Skeletal muscle tissue (tissue), 4 donors: ENCODE data around the gene FAXC. TPM values are rescaled to one million over a fixed set of nuclear protein-coding genes. Genes with fewer than 3 reads are reported as not detected.
"Not testable (repeated sequence)": the region's sequence is repeated elsewhere in the genome, so short reads cannot be mapped to it uniquely, and the experiment has no call there.

Experiments
- H3K27ac ChIP-seq: one replicate; pipeline ENCODE4 v1.7.0; 2013; ENCODE audit warnings: mild to moderate bottlenecking, low read depth, low read length, inconsistent platforms
- H3K27me3 ChIP-seq, 3 donors: one replicate each; pipeline ENCODE4 v1.7.0; 2013; ENCODE audit warnings: low read length in 3 of 3; ENCODE audit not compliant: control insufficient read depth in 3 of 3, insufficient read depth in 3 of 3
- H3K36me3 ChIP-seq, 3 donors: one replicate each; pipeline ENCODE4 v1.7.0; 2013; ENCODE audit warnings: low read length in 3 of 3; ENCODE audit not compliant: control insufficient read depth in 3 of 3, insufficient read depth in 3 of 3
- H3K4me1 ChIP-seq, 3 donors: one replicate each; pipeline ENCODE4 v1.7.0; 2013; ENCODE audit warnings: low read length in 3 of 3, mild to moderate bottlenecking in 3 of 3; ENCODE audit not compliant: control insufficient read depth in 3 of 3, insufficient read depth in 3 of 3
- H3K4me3 ChIP-seq, 3 donors: one replicate each; pipeline ENCODE4 v1.7.0; 2013; ENCODE audit warnings: low read length in 3 of 3
- H3K9ac ChIP-seq, 3 donors: one replicate each; pipeline ENCODE4 v1.7.0; 2013; ENCODE audit warnings: low read length in 3 of 3, mild to moderate bottlenecking in 3 of 3, moderate library complexity in 2 of 3, low read depth in 1 of 3
- H3K9me3 ChIP-seq, 3 donors: one replicate each; pipeline ENCODE4 v1.7.0; 2013; ENCODE audit warnings: low read length in 3 of 3; ENCODE audit not compliant: control insufficient read depth in 3 of 3
- total RNA-seq: library from RNA; depleted of rRNA; stranded (reverse); fragments of >200 nt; gene quantifications from one replicate; pipeline ENCODE4 v1.2.3, GENCODE V29; 2014
- donor health status: Osteomylitis.

Gene FAXC
- total RNA-seq, 1 donor from 2014 or later = 4.2 TPM

- H3K36me3 ChIP-seq = no peaks in the 10 kb centered on the region
Measured at GRCh38 chr6:99269207-99269606, 80.3 kb downstream of the FAXC start.

GRCh38 chr6:99266996-99267395 is 82.5 kb downstream of the FAXC start:
- H3K4me1 ChIP-seq, H3K27me3 ChIP-seq, H3K36me3 ChIP-seq, H3K9me3 ChIP-seq, H3K27ac ChIP-seq, H3K9ac ChIP-seq, H3K4me3 ChIP-seq: not testable (repeated sequence)

More at GRCh38 chr6:99269207-99269606, 80.3 kb downstream of the FAXC start:
- Histone ChIP-seq H3K4me1 (no peaks in the 10 kb centered on the region), H3K4me3 (no peak overlapping the region), H3K9me3 (no peaks in the 10 kb centered on the region), H3K27me3 (no peaks in the 10 kb centered on the region), H3K27ac (no peak overlapping the region), H3K9ac (no peak overlapping the region)

GRCh38 chr6:99265447-99265846 is 84.0 kb downstream of the FAXC start:
- H3K9me3 ChIP-seq, H3K4me1 ChIP-seq, H3K36me3 ChIP-seq, H3K4me3 ChIP-seq, H3K27ac ChIP-seq, H3K9ac ChIP-seq, H3K27me3 ChIP-seq: not testable (repeated sequence)

- H3K4me3 ChIP-seq = no peak overlapping the region
- peaks cover 0 to 2% (median 0%) of the 10 kb centered on the region in 3 donors for H3K27me3 ChIP-seq
- H3K9me3 ChIP-seq = no peaks in the 10 kb centered on the region
- no peaks in the 10 kb centered on the region for H3K36me3 ChIP-seq
- H3K27ac ChIP-seq = no peak overlapping the region
- no peaks in the 10 kb centered on the region for H3K4me1 ChIP-seq
- no peak overlapping the region for H3K9ac ChIP-seq
Measured at GRCh38 chr6:99254616-99255550, 94.6 kb downstream of the FAXC start.

DNA sequence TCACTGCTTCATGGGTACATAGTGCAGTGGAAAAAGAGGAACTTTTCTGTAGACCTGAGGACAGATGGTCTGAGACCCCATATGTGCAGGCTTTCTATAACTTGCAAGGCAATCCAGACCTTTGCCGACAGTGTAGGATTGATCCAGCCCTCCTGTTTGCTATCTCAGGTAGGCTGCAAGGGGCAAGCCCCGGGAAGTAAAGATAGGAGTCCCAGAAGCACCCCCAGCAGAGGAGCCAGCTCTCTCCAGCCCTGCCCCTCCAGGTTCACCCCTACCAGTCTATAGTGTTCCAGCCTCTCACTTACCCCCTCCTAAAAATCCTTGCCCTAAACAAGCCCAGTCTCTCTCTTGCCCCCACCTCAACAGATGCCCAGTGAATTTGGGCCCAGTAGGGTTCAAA is 96.2 kb downstream of the FAXC start:
- H3K36me3 ChIP-seq = no peaks in the 10 kb centered on the region
- H3K27ac ChIP-seq = no peak overlapping the region
- H3K4me3 ChIP-seq = no peak overlapping the region
- no peaks in the 10 kb centered on the region for H3K9me3 ChIP-seq
- H3K27me3 ChIP-seq = peaks cover 0 to 2% (median 0%) of the 10 kb centered on the region in 3 donors
- H3K9ac ChIP-seq = no peak overlapping the region
- H3K4me1 ChIP-seq = no peaks in the 10 kb centered on the region

DNA sequence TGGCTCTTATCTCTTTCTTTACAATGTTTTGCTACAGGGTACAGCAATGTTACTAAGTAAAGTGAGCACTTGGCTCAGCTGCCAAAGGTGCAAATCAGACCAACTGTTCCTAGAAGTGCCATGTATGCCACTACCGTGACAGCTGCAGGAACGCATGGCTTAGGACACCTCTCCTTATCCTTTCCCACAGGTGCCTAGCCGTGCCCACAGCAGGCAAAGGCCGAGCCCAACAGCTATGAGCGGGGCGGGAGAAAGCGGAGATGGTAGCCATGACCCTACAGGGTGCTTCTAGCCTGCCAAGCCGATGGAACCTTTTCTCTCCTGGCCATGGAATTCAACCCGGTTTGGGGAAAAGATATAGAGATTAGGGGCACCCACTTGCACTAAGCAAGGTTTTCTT is 97.1 kb downstream of the FAXC start:
- no peak overlapping the region for H3K4me3 ChIP-seq
- no peaks in the 10 kb centered on the region for H3K9me3 ChIP-seq
- H3K27ac ChIP-seq = no peak overlapping the region
- peaks cover 0 to 2% (median 0%) of the 10 kb centered on the region in 3 donors for H3K27me3 ChIP-seq
- no peaks in the 10 kb centered on the region for H3K4me1 ChIP-seq
- H3K36me3 ChIP-seq = no peaks in the 10 kb centered on the region
- H3K9ac ChIP-seq = no peak overlapping the region

- Histone ChIP-seq H3K9me3 (no peaks in the 10 kb centered on the region), H3K9ac (no peak overlapping the region), H3K4me3 (no peak overlapping the region), H3K27ac (no peak overlapping the region), H3K27me3 (no peaks in the 10 kb centered on the region), H3K36me3 (no peaks in the 10 kb centered on the region), H3K4me1 (no peaks in the 10 kb centered on the region)
Measured at GRCh38 chr6:99250476-99250875, 99.0 kb downstream of the FAXC start.

DNA sequence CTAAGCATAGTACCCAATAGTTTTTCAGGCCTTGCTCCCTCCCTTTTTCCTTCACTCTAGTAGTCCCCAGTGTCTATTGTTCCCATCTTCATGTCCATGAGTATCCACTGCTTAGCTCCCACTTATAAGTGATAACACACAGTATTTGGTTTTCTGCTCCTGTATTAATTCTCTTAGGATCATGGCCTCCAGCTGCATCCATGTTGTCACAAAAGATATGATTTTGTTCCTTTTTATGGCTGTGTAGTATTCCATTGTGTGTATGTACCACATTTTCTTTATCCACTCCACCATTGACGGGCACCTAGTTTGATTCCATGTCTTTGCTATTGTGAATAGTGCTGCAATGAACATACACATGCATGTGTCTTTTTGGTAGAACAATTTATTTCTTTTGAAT is 102.9 kb downstream of the FAXC start:
- H3K9ac ChIP-seq = no peak overlapping the region
- no peaks in the 10 kb centered on the region for H3K4me1 ChIP-seq
- no peaks in the 10 kb centered on the region for H3K36me3 ChIP-seq
- H3K27ac ChIP-seq = no peak overlapping the region
- no peaks in the 10 kb centered on the region for H3K9me3 ChIP-seq
- no peaks in the 10 kb centered on the region for H3K27me3 ChIP-seq
- H3K4me3 ChIP-seq = no peak overlapping the region

- Histone ChIP-seq H3K27ac (no peak overlapping the region), H3K4me1 (no peaks in the 10 kb centered on the region), H3K27me3 (no peaks in the 10 kb centered on the region), H3K36me3 (no peaks in the 10 kb centered on the region), H3K9me3 (no peaks in the 10 kb centered on the region), H3K4me3 (no peak overlapping the region), H3K9ac (no peak overlapping the region)
Measured at GRCh38 chr6:99241905-99242534, 107.5 kb downstream of the FAXC start.

DNA sequence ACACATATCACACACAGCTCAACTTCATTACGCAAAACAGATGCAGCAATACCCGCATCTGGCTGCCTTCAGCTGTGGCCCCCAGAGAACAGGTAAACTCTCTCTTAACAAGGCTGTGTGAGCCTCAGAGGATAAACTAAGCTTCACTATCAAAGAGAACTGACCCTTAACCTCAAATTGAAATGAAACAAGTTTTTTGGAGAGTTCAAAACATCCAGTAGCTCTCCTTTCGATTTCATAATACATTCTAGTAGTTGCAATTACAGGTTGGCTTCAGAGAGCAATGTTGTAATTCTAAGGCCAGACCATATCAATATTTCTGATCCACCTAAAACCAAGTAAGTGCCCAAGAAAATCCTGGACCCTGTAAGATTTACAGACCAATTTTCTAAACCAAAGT is 113.5 kb downstream of the FAXC start:
- Histone ChIP-seq H3K36me3 (no peaks in the 10 kb centered on the region), H3K27me3 (no peaks in the 10 kb centered on the region), H3K9me3 (no peaks in the 10 kb centered on the region), H3K4me1 (no peaks in the 10 kb centered on the region), H3K27ac (no peak overlapping the region), H3K4me3 (no peak overlapping the region), H3K9ac (no peak overlapping the region)
